Measurements from ENCODE around the gene ZSWIM4. TPM values are rescaled to one million over a fixed set of nuclear protein-coding genes. Genes with fewer than 3 reads are reported as not detected.

The ZSWIM4 gene
- total and polyA plus RNA-seq, 8 donors: 2.2 to 14.0 (median 3.9) TPM

- DNase-seq: peak; percentile 85 to 95
- peak overlapping the region; percentile 73 to 98 (median 91) for H3K4me3 ChIP-seq
- TF ChIP-seq POLR2AphosphoS5 (IDR thresholded peaks at IDR 0.05) (peak; percentile 74 to 91 (median 90)), EP300 (IDR thresholded peaks at IDR 0.05) (no peak), CTCF (IDR thresholded peaks at IDR 0.05) (peak in 1 of 7 experiments; percentile 12)
- H3K36me3 ChIP-seq: peaks cover 0 to 7% (median 0%) of the 10 kb centered on the region in 4 donors
- WGBS, 5 donors: 0 to 1% (median 0%) methylated on average over 26 to 92 of the region's 95 CpGs
- H3K27me3 ChIP-seq: no peaks in the 10 kb centered on the region
- H3K9me3 ChIP-seq: no peaks in the 10 kb centered on the region
- intact Hi-C loops (cut with DNase I; ENCODE audit: low total_unique reads): no loop called here
- peaks cover 66 to 79% (median 77%) of the 10 kb centered on the region in 4 donors for H3K4me1 ChIP-seq
- peak overlapping the region; percentile 95 to 100 (median 99) for H3K27ac ChIP-seq
Measured at GRCh38 chr19:13842291-13843103, 47.3 kb downstream of the ZSWIM4 start.

GRCh38 chr19:13843104-13843921 is 48.1 kb downstream of the ZSWIM4 start:
- H3K27ac ChIP-seq: peak overlapping the region; percentile 95 to 100 (median 99)
- no peaks in the 10 kb centered on the region for H3K9me3 ChIP-seq
- H3K27me3 ChIP-seq: no peaks in the 10 kb centered on the region
- peaks cover 63 to 79% (median 77%) of the 10 kb centered on the region in 4 donors for H3K4me1 ChIP-seq
- H3K4me3 ChIP-seq: peak overlapping the region; percentile 73 to 98 (median 91)
- no peaks in the 10 kb centered on the region for H3K36me3 ChIP-seq
- peak; percentile 78 to 91 for DNase-seq
- intact Hi-C loops (cut with DNase I; ENCODE audit: low total_unique reads): no loop called here
- WGBS, 5 donors: 10 to 23% (median 16%) methylated on average over 18 to 24 of the region's 24 CpGs
- TF ChIP-seq POLR2AphosphoS5 (IDR thresholded peaks at IDR 0.05) (peak in 2 of 3 donors; percentile 67 to 79), CTCF (IDR thresholded peaks at IDR 0.05) (no peak)

GRCh38 chr19:13844130-13844631 is 48.9 kb downstream of the ZSWIM4 start:
- Histone ChIP-seq H3K36me3 (no peaks in the 10 kb centered on the region), H3K27ac (peak overlapping the region; percentile 95 to 100 (median 99)), H3K4me3 (no peak overlapping the region), H3K9me3 (no peaks in the 10 kb centered on the region), H3K4me1 (peaks cover 54 to 78% (median 73%) of the 10 kb centered on the region in 4 donors), H3K27me3 (no peaks in the 10 kb centered on the region)
- 54 to 80% (median 61%) methylated on average over 5 to 7 of the region's 7 CpGs for WGBS, 5 donors
- intact Hi-C loops (cut with DNase I; ENCODE audit: low total_unique reads): no loop called here
- no peak for TF ChIP-seq POLR2A (IDR thresholded peaks at IDR 0.05)
- TF ChIP-seq EP300 (IDR thresholded peaks at IDR 0.05): no peak
- no peak for TF ChIP-seq CTCF (IDR thresholded peaks at IDR 0.05)
- TF ChIP-seq POLR2AphosphoS5 (IDR thresholded peaks at IDR 0.05): no peak
- peak in 1 of 2 donors; percentile 90 for DNase-seq

Measured in stomach (tissue), 9 donors.